Spinal cord (tissue), 10 donors: ENCODE results near the gene DDX23. TPM values are rescaled to one million over a fixed set of nuclear protein-coding genes. Genes with fewer than 3 reads are reported as not detected.
A peak's percentile ranks its signal among the peaks of the same experiment; 100 is the strongest.
"Not testable (repeated sequence)": the region's sequence is repeated elsewhere in the genome, so short reads cannot be mapped to it uniquely, and the experiment has no call there.

Source experiments
- DNase-seq, 6 donors: peaks; one replicate each; pipeline versions ENCODE4 v3.0.0 to v3.0.0-alpha.2; 2013 to 2015; ENCODE audit warnings: low spot score in 6 of 6, low read depth in 4 of 6
- H3K27ac ChIP-seq: one replicate; pipeline ENCODE4 v1.5.1; 2013; ENCODE audit warnings: low read depth, low read length, control low read depth
- H3K27me3 ChIP-seq: one replicate; pipeline ENCODE4 v1.6.1; 2013; ENCODE audit warnings: low read length; ENCODE audit not compliant: control insufficient read depth, insufficient read depth
- H3K36me3 ChIP-seq: one replicate; pipeline ENCODE4 v1.6.1; 2013; ENCODE audit warnings: low read length; ENCODE audit not compliant: control insufficient read depth, insufficient read depth
- H3K4me1 ChIP-seq: one replicate; pipeline ENCODE4 v1.6.1; 2013; ENCODE audit warnings: low read length; ENCODE audit not compliant: control insufficient read depth, insufficient read depth
- H3K4me3 ChIP-seq: one replicate; pipeline ENCODE4 v1.5.1; 2013; ENCODE audit warnings: low read depth, low read length, control low read depth
- H3K9me3 ChIP-seq: one replicate; pipeline ENCODE4 v1.6.1; 2013; ENCODE audit warnings: low read length; ENCODE audit not compliant: control insufficient read depth, insufficient read depth
- whole genome bisulfite sequencing: methylation state at CpG from one replicate; pipeline ENCODE4 v1.1.5; 2013; ENCODE audit warnings: missing lambda C conversion rate; ENCODE audit not compliant: insufficient coverage; 5-methylcytosine and 5-hydroxymethylcytosine counted together
- polyA plus RNA-seq, 2 donors: library from polyadenylated mRNA; unstranded; fragments of 120-200 nt; gene quantifications; one replicate each; pipeline ENCODE4 v1.2.1, GENCODE V29; 2013; ENCODE audit not compliant: insufficient read length in 2 of 2
- total RNA-seq, 2 donors: library from RNA; depleted of rRNA in 1 of 2; stranded (reverse); fragments of 120-200 nt in 1 of 2; fragments of >200 nt in 1 of 2; gene quantifications; one replicate each; pipeline versions ENCODE4 v1.2.3 to v1.2.4, GENCODE V29; 2013 to 2014
- donor health status: healthy.

DDX23 gene
- total and polyA plus RNA-seq, 4 donors, result 44.0 to 87.0 (median 80.8) TPM

DNA sequence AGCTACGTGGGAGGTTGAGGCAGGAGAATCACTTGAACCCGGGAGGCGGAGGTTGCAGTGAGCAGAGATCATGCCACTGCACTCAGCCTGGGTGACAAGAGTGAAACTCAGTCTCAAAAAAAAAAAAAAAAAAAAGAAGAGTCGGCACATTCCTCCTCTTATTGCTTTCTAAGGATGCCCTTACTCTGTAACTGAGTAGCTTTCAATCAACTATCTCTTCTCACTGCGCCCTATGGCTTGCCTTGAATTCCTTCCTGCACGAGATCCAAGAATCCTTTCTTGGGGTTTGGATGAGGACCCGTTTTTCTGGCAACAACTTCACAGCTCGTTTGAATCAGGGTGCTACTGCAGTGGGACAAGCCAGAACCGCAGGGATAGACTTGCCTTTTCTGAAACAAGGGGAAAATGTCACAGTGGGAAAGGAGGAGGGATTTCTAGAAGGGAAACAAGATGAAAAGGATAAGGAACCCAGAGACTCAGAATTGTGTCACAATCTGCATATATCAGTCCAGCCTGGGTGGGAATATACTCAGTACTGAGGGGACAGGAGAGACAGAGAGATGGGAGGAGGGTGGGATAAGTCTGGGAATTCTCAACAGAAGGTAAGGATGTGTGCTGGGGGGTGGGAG, 29.8 kb upstream of the DDX23 start:
- H3K4me3 ChIP-seq, result no peak overlapping the region
- H3K27me3 ChIP-seq, result no peaks in the 10 kb centered on the region
- H3K27ac ChIP-seq, result peak overlapping the region; percentile 15
- no peaks in the 10 kb centered on the region for H3K36me3 ChIP-seq
- peak in 1 of 6 donors; percentile 47 for DNase-seq
- 13% methylated on average over 5 of the region's 9 CpGs for WGBS
- no peaks in the 10 kb centered on the region for H3K9me3 ChIP-seq
- H3K4me1 ChIP-seq, result peaks cover 22% of the 10 kb centered on the region

DNA sequence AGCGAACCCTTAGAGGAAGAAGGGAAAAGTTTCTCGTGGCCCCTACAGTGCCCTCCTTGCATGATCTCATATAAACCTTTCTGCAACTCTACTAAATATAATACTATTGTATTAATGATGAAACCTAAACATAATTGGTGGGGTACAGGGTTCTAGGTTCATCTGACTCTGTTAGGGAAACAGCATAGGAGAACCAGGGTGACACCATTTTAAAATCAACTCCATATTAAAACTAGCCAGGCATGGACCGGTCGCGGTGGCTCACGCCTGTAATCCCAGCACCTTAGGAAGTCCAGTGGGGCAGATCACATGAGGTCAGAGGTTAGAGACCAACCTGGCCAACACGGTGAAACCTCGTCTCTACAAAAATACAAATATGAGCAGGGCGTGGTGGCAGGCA, 28.7 kb upstream of the DDX23 start:
- peaks cover 22% of the 10 kb centered on the region for H3K4me1 ChIP-seq
- no peak overlapping the region for H3K27ac ChIP-seq
- H3K4me3 ChIP-seq, result no peak overlapping the region
- WGBS, result 97% methylated on average over 5 of the region's 9 CpGs
- H3K36me3 ChIP-seq, result no peaks in the 10 kb centered on the region
- no peaks in the 10 kb centered on the region for H3K27me3 ChIP-seq
- no peaks in the 10 kb centered on the region for H3K9me3 ChIP-seq
- DNase-seq, result no peak

DNA sequence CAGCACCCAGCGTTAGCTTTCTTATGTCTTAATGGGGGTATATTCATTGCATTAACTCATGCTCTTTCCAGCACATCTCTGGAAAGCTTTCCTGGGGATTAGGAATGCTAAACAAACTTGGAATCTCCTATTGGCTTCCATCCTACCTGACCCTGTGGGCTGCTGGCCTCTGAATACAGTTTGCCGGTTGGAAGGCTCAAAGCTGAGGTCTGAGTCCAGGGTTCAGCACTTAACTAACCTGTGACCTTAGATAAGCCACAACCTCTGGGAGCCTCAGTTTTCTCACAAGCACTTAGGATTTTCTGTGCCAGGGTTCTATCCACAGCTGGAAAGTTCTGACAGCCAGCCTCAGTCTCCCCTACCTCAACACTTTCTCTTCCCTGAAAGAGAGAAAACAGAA, 26.6 kb upstream of the DDX23 start:
- H3K9me3 ChIP-seq, result no peaks in the 10 kb centered on the region
- H3K27me3 ChIP-seq, result no peaks in the 10 kb centered on the region
- DNase-seq, result no peak
- WGBS, result 88% methylated on average over 1 of the region's 2 CpGs
- no peak overlapping the region for H3K27ac ChIP-seq
- H3K4me1 ChIP-seq, result peaks cover 18% of the 10 kb centered on the region
- H3K4me3 ChIP-seq, result no peak overlapping the region
- no peaks in the 10 kb centered on the region for H3K36me3 ChIP-seq

DNA sequence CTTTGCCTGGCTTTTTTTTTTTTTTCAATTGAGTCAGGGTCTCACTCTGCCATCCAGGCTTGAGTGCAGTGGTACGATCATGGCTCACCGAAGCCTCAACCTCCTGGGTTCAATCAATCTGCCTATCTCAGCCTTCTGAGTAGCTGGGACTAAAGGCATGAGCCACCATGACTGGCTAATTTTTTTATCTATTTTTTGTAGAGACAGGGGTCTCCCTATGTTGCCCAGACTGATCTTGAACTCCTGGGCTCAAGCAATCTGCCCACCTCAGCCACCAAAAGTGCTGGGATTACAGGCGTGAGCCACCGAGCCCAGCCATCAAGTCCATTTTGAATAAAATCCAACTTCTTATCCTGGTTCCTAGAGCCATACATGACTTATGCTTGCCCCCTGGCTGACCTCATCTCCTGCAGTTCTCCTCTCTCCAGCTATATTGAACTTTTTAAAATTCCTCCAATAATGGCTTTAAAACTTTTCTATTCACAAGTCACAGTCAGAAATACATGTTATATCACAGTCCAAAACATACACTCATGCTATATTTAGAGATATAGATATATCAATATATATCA, 24.1 kb upstream of the DDX23 start:
- WGBS, result 73% methylated on average over 2 of the region's 4 CpGs
- H3K9me3 ChIP-seq, result no peaks in the 10 kb centered on the region
- H3K27ac ChIP-seq, result no peak overlapping the region
- H3K36me3 ChIP-seq, result no peaks in the 10 kb centered on the region
- no peaks in the 10 kb centered on the region for H3K27me3 ChIP-seq
- H3K4me3 ChIP-seq, result no peak overlapping the region
- no peak for DNase-seq
- peaks cover 4% of the 10 kb centered on the region for H3K4me1 ChIP-seq

DNA sequence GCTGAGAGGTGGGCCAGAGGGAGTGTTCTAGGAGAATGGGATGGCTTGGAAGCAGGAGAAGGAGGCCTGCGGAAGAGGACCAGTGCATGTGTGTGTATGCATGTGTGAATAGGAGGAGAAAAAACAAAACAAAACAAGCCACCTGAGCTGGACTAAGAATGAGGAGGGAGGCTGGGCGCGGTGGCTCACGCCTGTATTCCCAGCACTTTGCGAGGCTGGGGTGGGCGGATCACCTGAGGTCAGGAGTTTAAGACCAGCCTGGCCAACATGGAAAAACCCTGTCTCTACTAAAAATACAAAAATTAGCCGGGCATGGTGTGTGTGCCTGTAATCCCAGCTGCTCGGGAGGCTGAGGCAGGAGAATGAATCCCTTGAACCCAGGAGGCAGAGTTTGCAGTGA, 21.6 kb upstream of the DDX23 start:
- H3K4me1 ChIP-seq, H3K36me3 ChIP-seq, H3K9me3 ChIP-seq, DNase-seq, H3K27me3 ChIP-seq, H3K27ac ChIP-seq, H3K4me3 ChIP-seq: not testable (repeated sequence)
- WGBS, result 92% methylated on average over 7 of the region's 8 CpGs

DNA sequence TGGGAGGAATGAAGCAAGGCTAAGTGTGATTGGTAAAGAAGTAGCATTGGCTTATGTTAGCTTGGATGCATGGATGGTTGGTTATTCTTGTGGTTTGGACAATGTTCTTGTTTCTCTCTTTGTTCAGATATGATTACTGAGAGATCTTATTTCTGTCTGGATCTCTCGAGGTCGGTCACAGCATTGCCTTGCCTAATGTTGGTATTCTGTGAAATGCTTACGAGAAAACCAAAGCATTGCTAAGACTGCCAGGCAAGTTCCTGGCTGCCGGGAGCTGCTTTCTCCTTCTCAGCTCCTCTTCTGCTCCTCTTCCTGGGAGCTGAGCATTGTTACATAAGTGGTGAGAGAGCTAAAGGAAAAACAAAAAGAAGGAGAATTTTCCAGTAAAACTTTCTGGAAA, 21.1 kb upstream of the DDX23 start:
- H3K36me3 ChIP-seq, result no peaks in the 10 kb centered on the region
- peaks cover 4% of the 10 kb centered on the region for H3K4me1 ChIP-seq
- DNase-seq, result no peak
- no peaks in the 10 kb centered on the region for H3K27me3 ChIP-seq
- H3K9me3 ChIP-seq, result no peaks in the 10 kb centered on the region
- H3K4me3 ChIP-seq, result no peak overlapping the region
- WGBS, result no CpG with 5 or more reads among the region's 4 CpGs
- H3K27ac ChIP-seq, result no peak overlapping the region

DNA sequence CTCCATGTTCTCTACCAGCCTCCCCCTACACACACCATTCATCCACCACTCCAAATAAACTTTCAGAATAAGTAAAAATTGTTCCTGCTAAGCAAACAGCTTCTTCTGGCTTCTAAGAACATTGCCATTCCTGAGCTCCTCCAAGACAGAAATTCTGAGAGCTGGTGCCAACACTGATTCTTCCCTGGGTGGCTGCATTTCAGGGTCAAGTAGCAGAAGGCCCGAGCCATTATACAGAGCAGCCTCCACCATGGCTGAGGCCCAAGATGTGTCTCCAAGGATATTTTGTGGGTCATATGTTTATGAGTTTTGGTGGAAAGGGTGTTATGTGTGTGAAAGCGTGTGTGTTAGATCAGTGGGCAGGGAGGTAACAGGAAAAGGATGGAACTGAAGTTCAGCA, 17.2 kb upstream of the DDX23 start:
- Histone ChIP-seq H3K4me1 (peaks cover 17% of the 10 kb centered on the region), H3K27ac (no peak overlapping the region), H3K4me3 (no peak overlapping the region), H3K36me3 (no peaks in the 10 kb centered on the region), H3K27me3 (peaks cover 3% of the 10 kb centered on the region), H3K9me3 (no peaks in the 10 kb centered on the region)
- 80% methylated on average over 2 of the region's 2 CpGs for WGBS
- no peak for DNase-seq

DNA sequence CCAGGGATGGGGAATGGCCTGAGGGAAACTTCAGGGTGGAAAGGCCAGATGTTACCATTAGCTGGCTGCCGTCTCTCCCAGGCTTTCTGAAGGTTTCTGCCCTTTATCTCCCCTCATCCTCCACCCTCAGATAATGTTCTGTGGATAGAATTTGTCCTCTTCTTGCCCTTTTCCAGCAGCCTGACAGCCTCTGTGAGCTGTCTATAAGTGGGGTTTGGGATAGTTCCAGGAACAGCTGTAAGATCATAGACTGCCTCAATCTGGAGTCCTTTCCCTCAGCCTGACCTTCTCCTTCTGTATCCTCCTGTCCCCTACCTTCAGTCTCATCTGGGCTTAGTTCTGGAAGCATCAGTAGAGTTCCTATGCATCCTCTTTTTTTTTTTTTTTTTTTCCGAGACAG, 16.5 kb upstream of the DDX23 start:
- Histone ChIP-seq H3K36me3 (no peaks in the 10 kb centered on the region), H3K27me3 (peaks cover 3% of the 10 kb centered on the region), H3K9me3 (no peaks in the 10 kb centered on the region), H3K27ac (no peak overlapping the region), H3K4me3 (no peak overlapping the region), H3K4me1 (peaks cover 20% of the 10 kb centered on the region)
- WGBS, result 86% methylated on average over 1 of the region's 2 CpGs
- no peak for DNase-seq

DNA sequence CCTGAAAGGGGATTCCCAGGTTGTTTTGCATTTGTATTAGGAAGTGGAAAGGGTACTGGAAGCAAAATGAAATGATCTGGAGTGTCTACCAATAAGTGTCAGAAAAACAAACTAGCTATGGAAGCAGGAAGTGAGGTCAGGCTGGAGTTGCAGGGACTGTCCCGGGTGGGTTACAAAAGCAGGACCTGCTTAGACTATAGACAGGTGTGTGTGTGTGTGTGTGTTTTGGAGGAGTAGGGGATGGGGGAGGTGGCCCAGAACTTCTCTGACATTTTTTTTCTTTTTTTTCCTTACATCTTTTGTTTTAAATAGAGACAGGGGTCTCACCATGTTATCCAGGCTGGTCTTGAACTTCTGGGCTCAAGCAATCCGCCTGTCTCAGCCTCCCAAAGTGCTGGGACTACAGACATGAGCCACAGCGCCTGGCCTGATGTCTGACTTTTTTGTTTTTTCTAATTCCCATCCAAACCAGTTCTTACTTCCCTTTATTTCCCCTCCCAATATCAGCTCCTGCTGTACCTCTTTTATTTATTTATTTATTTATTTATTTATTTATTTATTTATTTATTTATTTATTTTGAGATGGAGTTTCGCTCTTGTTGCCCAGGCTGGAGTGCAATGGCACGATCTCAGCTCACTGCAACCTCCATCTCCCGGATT, 14.2 kb upstream of the DDX23 start:
- DNase-seq, result no peak
- Histone ChIP-seq H3K27ac (no peak overlapping the region), H3K27me3 (peaks cover 3% of the 10 kb centered on the region), H3K36me3 (peaks cover 5% of the 10 kb centered on the region), H3K4me3 (peak overlapping the region; percentile 91), H3K4me1 (peaks cover 40% of the 10 kb centered on the region), H3K9me3 (no peaks in the 10 kb centered on the region)
- WGBS, result 36% methylated on average over 2 of the region's 6 CpGs
